GM19043 (cell line): ENCODE measurements around the gene SLC16A3.
"Not testable (repeated sequence)": the region's sequence is repeated elsewhere in the genome, so short reads cannot be mapped to it uniquely, and the experiment has no call there.

ENCODE experiments used
- ATAC-seq: cut with Tn5 transposase; IDR thresholded peaks from one replicate; pipeline ENCODE4 v1.9.1; 2021; ENCODE audit warnings: low read depth; ENCODE audit not compliant: unreplicated experiment

SLC16A3 gene

DNA sequence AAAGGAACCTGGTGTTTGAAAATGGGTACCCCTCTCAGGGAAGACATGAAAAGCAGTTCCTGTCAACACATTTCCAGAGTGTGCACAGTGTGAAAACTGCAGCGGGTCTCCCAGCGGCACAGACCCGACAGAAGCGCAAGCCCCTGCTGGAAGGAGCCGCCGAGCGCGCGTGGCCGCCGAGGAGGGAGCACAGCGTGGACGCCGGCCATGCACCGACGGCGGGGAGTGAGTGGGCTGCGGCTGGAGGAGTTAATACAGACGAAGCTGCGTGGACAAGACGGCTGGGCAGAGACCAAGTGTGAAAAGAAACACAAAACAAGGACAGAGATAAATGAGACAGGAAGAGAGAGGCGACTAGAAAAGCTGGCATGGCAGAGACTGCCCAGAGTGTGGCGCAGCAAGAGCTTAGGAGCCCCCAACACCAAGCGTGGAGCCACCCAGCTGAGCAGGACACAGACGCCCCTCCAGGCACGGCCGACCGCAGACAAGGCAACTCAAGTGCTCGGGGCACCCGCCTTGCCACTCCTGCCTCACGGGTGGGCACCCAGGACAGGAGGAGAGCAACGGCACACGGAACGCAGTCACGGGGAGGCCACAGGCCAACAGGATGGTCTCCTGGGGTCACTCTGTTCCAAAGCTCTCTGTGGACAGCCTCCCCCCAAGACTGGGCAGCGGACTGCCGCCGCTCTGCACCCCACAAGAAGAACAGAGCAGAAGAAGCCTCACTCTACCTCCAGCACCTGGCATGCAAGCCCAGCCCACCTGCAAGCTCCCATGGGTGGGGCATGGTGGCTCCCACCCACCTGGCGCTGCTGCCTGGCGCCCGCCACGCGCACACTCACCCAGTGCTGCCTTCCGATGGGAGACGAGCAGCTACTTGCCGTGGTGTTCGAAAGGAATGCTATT is 16.5 kb downstream of the SLC16A3 start:
- no peak for ATAC-seq

DNA sequence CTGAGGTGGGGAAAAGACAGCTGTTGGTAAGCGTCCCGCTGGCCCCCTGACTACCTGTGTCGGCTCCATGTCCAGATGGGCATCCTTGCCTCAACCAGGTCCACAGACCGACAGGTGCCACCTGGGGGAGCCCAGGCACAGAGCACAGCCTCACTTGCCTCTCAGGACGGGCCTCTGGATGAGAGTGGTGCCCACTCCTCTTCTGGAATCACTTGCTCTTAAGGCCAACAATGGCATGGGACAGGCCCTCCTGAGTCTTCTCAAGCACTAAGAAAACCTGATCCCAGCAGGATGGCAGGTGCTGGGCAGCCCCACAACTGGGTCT is 17.2 kb downstream of the SLC16A3 start:
- ATAC-seq, result no peak

DNA sequence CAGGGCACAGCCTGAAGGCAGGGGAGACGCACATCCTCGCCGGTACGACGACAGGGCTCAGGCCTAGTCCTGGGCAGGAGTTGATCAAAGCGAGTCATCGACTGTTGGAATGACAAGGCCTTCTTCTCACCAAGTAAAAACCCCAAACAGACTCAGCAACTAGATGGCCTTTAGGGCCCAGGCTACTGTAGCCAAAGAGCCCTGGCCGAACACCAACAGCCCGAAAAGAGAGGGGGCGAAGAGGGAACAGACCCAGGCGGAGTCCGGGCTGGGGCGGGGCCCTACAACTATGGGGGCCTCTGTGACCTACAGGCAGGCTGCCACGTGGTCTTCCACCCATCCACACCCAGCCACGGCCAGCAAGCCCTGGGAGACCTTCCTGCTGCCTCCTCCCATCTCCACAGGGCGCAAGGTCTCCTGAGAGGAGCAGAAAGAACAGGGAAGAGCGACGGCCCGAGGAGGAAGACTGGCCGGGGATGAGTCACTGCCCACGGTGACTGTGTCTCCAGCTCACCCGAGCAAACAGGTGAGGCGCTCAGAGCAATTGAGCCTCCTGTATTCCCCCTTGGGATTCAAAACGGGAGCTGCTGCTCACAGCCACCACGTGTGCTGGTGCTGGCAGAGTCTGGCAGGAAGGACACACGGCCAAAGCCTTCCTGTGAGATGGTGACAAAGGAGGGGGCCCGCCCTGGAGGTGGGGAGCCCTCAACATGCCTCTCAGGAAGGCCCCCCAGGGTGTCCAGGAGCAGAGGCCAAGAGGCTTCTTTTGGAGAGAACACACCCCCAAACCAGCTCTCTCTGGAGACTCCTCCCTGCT is 17.7 kb downstream of the SLC16A3 start:
- no peak for ATAC-seq

DNA sequence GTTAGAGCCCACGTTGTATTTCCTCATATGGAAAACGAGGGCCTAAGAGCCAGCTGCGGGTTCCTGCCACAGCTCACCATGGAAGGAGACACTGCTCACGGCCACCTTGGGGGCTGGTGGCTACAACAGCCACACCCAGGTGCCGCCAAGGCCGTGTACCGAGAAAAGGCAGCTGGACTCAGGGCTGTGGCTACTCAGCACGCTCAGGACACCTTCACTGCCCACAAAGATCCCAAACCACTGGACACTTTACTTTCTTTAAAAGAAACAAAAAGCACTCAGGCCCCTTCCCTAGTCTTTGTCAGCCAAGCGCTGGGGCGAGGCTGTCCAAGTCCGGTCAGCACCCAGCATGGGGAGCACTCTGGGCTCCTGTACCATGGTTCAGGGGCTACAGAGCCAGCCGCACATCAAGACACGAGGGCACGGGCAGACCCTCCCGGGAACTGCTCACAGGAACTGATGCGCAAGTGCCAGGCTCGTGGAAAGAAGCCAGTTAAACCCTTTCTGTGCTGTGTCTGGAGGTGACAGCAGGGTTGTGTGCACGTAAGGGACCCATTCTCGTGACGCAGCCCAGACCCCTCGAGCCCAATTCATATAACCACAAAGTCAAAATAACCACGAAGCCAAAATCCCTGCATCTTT is 18.5 kb downstream of the SLC16A3 start:
- ATAC-seq, result no peak

DNA sequence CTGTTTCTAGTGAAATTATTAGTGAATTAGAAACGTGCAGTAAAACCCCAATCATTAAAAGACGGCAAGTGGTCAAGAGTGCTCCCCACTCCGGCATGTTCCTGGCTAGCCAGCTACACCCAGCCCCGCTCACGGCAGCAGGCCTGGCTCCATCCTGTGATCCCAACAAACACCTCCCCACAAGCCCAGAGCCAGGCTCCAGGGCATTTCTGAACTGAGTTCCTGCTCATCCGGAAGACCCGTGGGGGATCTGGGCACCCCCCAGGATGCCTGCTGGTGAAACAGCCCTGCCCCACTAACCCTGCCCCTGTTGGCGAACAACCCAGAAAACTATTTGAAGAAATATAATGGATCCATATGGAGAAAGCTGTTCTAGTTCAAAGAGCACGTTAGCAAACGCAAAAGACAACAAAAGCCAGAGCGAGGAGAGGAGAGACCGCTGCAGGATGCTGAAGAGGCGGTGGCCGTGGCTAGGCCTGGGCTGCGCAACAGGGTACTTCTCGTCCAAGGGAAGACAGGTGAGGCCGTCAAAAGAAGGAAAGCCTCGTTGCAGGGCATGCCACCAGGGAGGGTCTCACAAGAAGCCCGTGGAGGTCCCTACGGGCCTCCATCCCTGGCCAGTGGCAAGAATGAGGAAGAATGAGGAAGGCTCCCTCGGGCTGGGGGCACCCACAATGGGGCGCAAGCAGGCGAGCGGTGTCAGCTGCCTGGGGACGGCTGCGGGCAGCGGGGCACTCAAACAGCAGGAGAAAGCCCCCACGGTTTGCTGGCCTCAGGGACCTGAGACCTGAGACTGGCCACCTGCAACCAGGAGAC is 19.2 kb downstream of the SLC16A3 start:
- no peak for ATAC-seq

DNA sequence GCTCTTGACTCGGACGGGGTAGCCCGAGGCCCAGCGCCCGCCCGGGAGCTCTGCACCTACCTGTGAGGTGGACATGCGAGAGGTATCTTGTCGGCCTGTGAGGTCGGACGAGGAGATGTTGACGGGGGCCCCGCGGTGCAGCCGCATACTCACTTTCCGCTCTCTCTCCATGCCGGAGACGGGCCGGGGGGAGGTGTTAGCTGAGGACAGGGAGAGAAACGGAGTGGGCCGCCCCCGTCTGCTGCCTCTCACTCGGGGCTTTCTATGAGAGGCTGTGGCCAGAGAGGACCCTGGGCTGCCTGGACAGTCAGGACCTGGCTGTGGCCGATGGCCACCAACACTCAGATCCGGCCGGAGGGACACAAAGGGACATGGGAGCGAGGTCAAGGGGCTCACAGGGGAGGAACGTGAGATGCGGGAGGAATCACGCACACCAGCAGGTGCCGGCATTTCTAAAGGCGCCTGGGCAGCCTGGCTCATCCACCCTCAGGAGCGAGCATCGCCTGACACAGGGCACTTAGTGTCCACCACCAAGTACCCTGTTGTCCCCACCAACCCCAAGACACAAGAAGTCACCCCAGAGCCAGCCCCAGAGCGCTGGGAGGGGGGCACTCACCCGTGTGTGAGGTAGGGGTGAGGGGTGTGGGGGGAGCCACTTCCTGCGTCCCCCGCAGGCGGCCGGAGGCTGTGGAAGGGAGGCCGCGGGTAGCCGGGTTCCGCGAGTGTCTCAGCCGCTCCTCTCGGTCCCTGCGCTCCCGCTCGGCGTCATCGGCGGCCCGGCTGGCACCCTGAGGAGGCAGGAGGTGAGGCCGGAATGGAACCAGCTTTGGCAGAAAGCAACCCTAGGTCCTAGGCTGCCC is 20.2 kb downstream of the SLC16A3 start:
- ATAC-seq, result no peak

DNA sequence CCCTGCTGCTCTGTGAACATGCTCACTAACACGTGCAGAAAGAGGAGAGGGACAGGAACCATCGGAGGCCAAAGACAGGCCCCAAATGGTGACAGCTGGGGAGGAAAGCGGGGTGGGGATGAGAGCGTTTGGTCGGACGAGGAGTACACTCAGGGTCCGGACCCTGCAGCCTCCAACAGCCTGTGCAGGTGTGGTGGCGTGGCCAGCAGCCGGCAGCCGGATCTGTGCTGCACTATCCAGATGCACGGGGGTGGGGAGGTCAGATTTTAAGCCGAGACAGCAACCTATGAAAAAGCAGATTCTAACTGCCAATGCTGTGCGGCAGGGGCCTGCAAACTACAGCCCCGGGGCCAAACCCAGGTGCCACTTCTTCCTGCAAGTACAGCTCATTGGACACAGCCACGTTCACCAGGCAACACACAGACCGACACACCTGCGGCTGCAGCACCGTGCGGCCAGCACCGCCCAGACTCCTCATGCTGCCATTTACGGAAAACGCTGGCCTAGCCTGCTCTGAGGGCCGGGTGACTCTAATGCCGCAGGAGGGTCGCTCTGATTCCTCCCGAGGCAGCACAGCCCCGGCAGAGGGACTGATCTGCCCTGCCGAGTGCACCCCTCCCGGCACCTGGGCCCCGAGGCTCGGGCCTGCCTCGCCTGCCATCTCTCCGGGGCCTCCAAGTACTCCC is 21.2 kb downstream of the SLC16A3 start:
- no peak for ATAC-seq

DNA sequence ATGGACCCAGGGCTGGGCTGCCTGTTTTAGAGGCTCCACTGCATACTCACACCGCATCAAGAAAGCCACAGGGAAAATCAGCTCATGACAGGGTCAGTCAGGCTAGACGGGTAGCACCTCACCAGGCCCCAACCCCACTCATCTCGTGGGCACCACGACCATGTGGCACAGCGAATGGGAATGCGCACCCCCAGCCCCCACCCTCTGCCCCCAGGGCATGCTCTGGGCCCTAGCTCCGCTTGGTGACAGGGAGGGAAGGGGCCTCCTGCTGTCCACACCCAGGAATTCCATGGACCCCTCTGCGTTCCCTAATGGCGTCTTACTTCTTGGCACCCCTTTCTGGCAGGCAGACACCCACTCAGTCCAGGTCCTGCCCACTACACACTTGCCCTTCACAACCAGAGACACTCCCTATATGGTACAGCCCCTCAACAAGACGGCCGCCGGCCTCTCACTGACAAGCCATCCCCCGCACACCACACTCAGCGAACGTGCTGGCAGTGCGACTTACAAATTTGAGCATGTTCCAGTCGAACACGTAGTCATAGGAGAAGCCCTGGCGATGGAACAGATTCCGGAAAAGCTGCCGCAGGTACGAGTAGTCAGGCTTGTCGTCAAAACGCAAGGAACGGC is 22.1 kb downstream of the SLC16A3 start:
- no peak for ATAC-seq

DNA sequence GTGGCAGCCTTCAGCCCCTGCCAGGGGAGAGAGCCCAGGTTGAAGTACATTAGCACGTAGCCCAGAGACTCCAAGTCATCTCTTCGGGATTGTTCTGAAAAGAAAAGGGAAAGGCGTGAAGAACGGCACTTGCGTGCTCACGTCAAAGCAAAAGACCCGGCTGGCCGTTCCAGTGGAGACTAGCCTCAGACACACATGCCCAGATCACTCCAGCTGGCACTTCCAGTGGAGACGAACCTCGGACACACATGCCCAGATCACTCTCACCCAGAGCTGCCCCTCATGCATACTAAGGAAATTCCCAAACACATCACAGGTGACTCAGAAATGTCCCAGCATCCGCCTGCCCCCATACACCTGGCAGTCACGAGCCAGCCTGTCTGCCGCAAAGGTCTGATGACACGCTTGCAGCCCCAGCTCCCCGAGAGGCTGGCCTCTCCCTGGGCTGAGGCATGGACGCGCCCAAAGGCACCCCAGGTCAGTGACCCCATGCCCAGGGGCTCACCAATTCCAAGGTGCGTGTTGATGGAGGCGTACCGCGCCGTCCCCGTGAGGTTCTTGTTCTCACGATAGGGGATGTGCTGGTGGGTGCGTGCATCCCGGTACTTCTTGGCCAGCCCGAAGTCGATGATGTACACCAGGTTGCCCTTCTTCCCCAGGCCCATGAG is 23.8 kb downstream of the SLC16A3 start:
- ATAC-seq, result no peak

DNA sequence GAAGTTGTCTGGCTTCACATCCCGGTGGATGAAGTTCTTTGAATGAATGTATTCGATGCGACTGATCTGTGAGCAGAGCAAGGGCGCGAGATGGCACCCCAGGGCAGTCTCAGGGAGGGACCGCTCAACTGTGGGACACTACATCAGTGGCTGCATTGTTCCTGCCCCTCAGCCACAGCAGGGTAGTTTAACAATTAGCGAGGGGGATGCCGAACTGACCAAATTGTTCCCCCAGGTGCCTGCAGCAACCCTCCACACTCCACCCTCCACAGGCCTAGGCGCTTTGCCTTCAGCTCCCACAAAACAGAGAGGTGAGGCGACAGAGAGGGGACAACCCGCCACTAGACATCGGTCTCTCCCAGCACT is 24.3 kb downstream of the SLC16A3 start:
- ATAC-seq, result no peak

DNA sequence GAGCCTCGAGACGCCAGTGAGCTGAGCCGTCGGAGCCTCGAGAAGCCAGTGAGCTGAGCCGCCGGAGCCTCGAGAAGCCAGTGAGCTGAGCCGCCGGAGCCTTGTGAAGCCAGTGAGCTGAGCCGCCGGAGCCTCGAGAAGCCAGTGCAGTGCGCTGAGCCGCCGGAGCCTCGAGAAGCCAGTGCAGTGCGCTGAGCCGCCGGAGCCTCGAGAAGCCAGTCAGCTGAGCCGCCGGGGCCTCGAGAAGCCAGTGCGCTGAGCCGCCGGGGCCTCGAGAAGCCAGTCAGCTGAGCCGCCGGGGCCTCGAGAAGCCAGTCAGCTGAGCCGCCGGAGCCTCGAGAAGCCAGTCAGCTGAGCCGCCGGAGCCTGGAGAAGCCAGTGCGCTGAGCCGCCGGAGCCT is 25.3 kb downstream of the SLC16A3 start:
- ATAC-seq, result not testable (repeated sequence)

DNA sequence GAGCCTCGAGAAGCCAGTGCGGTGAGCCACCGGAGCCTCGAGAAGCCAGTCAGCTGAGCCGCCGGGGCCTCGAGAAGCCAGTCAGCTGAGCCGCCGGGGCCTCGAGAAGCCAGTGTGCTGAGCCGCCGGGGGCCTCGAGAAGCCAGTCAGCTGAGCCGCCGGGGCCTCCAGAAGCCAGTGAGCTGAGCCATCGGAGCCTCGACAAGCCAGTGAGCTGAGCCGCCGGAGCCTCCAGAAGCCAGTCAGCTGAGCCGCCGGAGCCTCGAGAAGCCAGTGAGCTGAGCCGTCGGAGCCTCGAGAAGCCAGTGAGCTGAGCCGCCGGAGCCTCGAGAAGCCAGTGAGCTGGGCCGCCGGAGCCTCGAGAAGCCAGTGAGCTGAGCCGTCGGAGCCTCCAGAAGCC is 25.9 kb downstream of the SLC16A3 start:
- not testable (repeated sequence) for ATAC-seq

DNA sequence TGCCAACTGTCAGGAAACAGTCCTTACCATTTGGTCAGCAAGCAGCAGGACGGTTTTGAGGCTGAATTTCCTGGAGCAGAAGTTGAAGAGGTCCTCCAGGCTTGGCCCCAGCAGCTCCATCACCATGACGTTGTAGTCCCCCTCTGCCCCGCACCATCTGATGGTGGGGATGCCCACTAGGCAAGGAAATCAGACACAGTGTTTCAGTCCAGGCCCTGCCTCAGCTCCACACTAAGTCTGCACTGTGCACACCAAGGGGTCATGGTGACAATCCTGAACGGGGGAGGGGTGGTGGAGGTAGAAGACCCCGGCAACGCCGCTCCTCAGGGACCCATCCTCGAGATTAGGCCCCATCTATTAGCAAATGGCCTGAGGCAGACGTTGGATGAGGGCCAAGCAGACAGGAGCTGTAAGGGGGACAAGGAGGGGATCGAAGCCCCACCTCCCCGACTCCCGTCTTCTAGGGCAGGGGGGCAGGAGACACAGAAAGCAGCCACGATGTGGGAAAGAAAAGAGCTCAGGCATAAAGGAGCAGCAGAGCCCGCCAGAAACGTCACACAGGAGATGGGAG is 26.6 kb downstream of the SLC16A3 start:
- no peak for ATAC-seq

DNA sequence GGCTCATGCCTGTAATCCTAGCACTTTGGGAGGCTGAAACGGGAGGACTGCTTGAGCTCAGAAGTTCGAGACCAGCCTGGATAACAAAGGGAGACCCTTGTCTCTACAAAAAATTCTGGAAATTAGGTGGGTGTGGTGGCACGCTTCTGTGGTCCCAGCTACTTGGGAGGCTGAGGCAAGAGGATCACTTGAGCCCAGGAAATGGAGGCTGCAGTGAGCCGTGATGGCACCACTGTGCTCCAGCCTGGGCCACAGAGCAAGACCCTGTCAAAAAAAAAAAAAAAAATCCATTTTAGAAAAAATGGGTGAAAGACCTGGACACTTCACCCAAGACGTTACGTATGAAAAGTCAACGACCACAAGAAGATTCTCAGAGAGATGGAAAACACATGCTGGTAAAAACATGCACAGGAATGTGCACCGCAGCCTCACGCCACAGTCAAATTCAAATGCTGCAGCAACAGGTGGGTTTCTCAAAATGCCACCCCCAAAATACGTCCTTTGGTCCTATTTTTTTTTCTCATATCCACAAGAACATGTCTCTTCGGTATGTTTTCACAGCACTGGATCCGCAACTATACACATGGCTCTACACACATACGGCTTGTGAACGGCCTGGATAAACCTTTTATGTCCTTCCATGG is 27.5 kb downstream of the SLC16A3 start:
- no peak for ATAC-seq

DNA sequence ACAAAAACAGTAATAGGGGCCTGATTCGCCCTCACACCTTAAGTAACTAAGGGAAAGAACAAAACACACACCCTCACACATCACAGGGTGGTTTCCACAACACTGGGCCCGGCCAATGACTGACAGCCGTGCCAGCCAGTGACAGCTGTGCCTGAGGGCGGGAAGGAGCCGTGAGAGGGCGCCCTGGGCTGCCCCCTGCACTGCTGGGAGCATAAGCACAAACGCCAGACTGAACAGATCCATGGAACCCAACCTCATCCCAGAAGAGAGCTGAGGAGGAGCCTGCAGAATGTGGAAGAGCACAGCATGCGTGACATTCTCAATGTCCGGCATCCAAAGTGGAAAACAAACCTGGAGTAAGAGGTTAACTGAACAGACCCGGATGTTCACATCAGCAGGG is 28.6 kb downstream of the SLC16A3 start:
- ATAC-seq, result no peak

DNA sequence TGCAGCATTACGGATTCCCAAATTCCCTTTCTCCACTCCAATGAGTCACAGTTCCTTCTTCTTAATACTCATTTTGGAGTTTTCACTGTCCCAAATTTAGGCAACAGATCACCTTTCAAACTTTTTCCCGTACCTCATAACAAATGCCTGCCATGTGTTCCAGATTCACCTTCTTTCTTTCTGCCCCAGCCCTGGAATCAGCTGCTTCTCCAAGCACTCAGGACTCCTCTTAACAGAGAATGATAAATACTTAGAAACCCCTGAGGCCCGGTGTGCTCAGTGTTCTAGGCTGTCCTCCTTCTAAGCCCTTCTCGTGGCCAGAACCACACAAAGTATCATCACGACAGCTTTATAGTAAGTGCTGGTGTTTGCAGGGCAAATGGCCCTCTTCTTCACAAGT is 29.7 kb downstream of the SLC16A3 start:
- ATAC-seq, result no peak
